Measurements from ENCODE around the gene VTCN1.
"Not testable (repeated sequence)": the region's sequence is repeated elsewhere in the genome, so short reads cannot be mapped to it uniquely, and the experiment has no call there.

Gene VTCN1

DNA sequence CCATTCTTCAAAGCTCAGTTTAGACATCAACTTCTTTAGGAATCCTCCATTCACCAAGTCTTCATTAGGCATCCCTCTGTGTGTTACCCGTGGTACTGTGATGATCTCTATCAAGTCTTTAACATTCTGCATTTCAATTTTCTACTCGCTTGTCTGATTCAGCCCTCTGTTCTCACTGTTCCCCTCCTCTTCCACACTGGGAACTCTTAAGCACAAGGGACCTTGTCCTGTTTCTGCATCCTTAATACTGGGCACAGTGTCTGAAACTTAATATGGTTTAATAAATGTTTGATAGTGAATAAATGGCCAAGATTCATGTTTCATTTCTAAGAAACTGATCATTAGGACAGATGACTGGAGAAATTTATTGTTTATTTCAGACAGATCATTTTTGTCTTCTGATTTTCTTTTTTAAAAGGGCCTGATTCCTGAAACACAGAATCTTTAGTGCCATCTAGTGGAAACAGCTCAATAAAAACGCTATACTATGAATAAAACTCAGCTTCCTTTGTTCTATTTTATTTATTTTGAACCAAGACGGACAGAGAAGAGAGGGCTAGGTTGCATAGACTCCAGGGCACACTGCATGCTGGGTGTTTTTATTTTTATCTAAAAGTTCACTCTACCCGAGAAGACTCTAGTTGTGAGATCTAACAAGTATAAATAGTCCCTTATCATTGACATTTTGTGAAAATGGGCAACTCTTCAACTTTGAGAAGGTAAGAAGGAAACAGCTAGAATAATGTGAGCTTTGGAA lies 82.2 kb downstream of the VTCN1 start:
- in situ Hi-C loops (cut with MboI; ENCODE audit: low sequenced_read_pairs) = no loop called here

DNA sequence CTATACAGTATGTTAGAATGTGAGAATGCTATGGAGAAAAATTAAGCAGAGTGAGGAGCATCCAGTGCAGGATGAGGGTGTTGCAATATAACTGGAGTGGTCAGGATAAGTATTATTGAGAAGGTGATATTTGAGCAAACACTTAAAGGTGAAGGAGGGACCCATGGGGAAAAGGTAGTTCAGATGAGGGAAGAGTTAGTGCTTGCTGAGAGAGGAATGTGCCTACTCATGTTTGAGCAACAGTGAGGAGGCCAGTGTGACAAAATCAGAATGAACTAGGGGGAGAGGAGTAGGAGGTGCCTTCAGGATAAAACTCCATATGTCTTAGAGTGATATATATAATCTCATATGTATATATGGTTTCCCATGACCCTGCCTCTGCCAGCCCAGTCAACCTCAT lies 82.9 kb downstream of the VTCN1 start:
- in situ Hi-C loops (cut with MboI; ENCODE audit: low sequenced_read_pairs) = no loop called here

DNA sequence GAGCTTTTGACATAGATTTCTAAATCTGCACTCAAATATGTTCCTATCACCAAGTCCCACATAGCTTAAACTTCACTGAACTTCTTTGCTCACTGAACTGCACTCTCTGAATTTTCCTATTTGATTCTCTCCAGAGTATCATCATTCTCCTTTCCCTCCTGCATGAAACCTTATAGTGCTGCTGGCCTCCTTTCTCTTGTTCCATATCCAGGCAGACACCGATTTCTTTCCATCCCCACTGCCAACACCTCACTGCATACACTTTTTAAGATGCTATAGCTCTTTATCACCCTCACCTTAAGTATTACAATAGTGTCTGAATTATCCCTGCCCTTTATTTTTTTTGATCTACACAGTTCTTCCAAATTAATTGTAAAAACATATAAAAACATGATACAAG lies 86.1 kb downstream of the VTCN1 start:
- in situ Hi-C loops (cut with MboI; ENCODE audit: low sequenced_read_pairs) = no loop called here

GRCh38 chr1:117123274-117123673 lies 87.5 kb downstream of the VTCN1 start:
- in situ Hi-C loops (cut with MboI; ENCODE audit: low sequenced_read_pairs) = no loop called here

- in situ Hi-C loops (cut with MboI; ENCODE audit: low sequenced_read_pairs) = no loop called here
Observed at GRCh38 chr1:117122330-117123025, 88.2 kb downstream of the VTCN1 start.

DNA sequence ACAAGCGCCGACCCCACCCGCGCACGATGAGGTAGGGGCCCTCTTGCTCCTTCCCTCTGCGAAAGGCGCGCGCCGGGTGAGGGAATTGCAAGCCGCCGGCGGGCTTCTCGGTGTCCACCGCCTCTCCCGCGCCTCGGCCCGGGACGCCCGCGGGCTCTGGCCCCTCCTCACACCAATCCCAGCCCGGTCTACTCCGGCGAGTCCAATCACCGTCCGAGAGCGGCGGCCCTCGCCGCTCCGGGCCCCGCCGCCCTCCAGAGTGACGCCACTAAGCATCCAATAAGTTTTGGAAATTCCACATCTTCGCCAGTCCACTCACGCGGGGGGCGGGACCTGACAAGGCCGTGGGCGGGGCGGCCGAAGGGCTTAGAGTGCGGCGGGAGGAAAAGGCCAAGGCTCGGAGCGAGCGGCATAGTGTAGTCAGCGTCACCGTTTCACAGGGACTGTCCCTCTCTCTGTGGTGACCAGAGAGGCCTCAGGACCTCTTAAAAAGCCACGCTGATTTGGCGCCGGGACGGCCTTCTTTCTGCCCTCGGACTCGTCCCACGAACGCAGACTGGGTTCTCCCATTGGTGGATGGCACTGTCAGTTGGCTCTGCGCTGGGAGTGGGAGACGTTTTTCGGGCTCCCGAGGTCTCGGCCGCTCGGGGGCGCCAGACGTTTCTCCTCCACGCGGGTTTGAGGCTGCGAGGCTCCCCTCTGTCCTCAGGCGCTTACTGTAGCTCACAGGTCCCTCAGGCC lies 89.0 kb downstream of the VTCN1 start, which contains the start of gene TRIM45:
TSS of gene TRIM45 (minus strand) at position 161 of the 741 bp plus-strand sequence. CDS start 548 bp downstream, outside the sequence.
- in situ Hi-C loops (cut with MboI; ENCODE audit: low sequenced_read_pairs) = no loop called here

GRCh38 chr1:117120774-117121588 lies 89.7 kb downstream of the VTCN1 start:
- in situ Hi-C loops (cut with MboI; ENCODE audit: low sequenced_read_pairs) = no loop called here

DNA sequence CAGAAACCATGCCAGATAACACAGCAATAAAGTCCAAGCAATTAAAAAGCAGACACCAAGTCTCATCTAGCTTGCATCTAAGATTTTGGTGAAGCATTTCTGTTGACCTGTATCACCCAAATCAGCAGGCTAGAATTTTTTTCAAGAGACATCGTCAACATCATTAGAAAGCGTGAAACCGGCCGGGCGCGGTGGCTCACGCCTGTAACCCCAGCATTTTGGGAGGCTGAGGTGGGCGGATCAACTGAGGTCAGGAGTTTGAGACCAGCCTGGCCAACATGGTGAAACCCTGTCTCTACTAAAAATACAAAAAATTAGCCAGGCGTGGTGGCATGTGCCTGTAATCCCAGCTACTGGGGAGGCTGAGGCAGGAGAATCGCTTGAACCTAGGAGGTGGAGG lies 91.6 kb downstream of the VTCN1 start:
- in situ Hi-C loops (cut with MboI; ENCODE audit: low sequenced_read_pairs) = not testable (repeated sequence)

- in situ Hi-C loops (cut with MboI; ENCODE audit: low sequenced_read_pairs) = no loop called here
Observed at GRCh38 chr1:117118137-117118536, 92.6 kb downstream of the VTCN1 start.

DNA sequence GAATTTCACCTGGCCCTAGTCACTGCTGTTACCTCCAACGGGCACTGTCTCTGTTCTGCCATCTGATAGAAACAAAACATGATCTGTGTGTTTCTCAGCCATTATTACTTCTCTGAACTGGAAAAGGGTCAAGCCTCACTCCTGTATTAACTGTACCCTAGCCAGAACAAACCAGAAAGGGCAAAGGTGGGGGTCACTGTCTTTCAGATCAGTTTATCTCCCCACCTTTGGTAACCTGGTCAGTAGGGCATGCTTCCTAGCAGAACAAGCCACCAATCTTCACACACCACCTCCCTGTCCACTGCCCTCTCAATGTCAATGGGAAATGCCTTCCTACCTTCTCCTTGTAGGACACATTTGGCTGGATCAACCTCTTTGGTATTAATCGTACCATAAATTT lies 93.0 kb downstream of the VTCN1 start:
- in situ Hi-C loops (cut with MboI; ENCODE audit: low sequenced_read_pairs) = no loop called here

GRCh38 chr1:117116784-117117130 lies 94.0 kb downstream of the VTCN1 start:
- in situ Hi-C loops (cut with MboI; ENCODE audit: low sequenced_read_pairs) = no loop called here

- in situ Hi-C loops (cut with MboI; ENCODE audit: low sequenced_read_pairs) = no loop called here
Observed at GRCh38 chr1:117116090-117116783, 94.5 kb downstream of the VTCN1 start.

DNA sequence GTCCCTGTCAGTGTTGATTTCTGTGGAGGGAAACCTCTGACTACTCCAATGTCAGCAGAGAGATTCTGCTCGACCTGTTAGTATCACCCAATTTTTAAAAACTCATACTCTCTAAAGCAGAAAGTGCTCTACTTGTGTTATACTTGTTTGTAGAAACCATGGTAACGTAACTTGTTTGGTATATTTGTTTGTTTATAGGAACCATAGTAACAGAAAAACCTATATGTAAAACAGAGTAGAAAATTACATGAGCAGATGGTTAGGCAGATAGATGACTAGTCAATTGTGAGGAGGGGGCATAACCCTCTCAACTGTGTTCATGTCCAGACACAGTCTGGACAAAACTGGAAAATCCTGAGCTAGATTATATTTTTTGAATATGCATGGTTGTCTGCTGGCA lies 95.8 kb downstream of the VTCN1 start:
- in situ Hi-C loops (cut with MboI; ENCODE audit: low sequenced_read_pairs) = no loop called here

DNA sequence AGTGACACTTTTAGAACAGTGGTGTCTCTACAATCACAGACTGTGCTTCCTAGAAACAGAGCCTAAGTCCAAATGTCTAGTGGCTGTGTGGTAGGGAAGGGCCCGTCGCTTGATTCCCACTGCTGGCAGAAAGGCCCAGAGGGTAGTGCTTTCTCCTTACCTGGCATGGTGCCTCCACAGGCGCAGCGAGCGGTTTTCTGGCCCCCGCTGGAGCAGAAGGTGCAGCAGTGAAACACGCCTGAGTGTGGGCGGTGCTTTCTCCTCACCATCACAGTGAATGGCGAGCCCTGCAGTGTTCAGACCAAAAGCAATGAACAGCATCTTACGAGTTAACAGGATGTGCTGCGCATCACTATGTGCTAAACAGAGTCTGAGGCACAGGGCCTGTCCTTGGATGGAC lies 97.5 kb downstream of the VTCN1 start:
- in situ Hi-C loops (cut with MboI; ENCODE audit: low sequenced_read_pairs) = no loop called here

- in situ Hi-C loops (cut with MboI; ENCODE audit: low sequenced_read_pairs) = no loop called here
Observed at GRCh38 chr1:117112047-117112717, 98.5 kb downstream of the VTCN1 start.

- in situ Hi-C loops (cut with MboI; ENCODE audit: low sequenced_read_pairs) = no loop called here
Observed at GRCh38 chr1:117110774-117111173, 100.0 kb downstream of the VTCN1 start.

GRCh38 chr1:117107364-117107763 lies 103.4 kb downstream of the VTCN1 start:
- in situ Hi-C loops (cut with MboI; ENCODE audit: low sequenced_read_pairs) = no loop called here

GRCh38 chr1:117106478-117106877 lies 104.2 kb downstream of the VTCN1 start:
- in situ Hi-C loops (cut with MboI; ENCODE audit: low sequenced_read_pairs) = no loop called here

- in situ Hi-C loops (cut with MboI; ENCODE audit: low sequenced_read_pairs) = no loop called here
Observed at GRCh38 chr1:117105722-117106121, 105.0 kb downstream of the VTCN1 start.

DNA sequence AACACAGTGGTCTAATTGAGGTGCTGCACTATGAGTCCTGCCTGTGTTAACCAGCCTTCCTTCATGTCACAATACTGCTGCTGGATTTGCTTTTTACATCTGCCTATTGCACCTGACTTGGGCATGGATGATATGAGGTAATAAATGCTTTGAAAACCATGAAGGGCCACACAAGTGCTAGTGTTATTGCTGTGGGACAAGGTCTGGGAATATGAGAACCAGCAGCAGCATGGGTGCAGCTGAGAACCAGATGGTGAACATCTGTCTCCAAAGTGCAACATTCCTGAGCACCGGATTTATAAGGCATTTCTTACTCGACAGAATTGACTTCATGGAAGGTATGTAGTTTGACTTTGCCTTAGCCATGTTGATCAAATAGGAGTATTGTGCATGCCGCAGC lies 105.7 kb downstream of the VTCN1 start:
- in situ Hi-C loops (cut with MboI; ENCODE audit: low sequenced_read_pairs) = no loop called here
